Activated naive CD8-positive, alpha-beta T cell treated with anti-CD3 and anti-CD28 coated beads, Interleukin-2, amount 50 U/mL, for 16 hours (primary cell): Measurements from ENCODE around the gene HESX1.
A peak's percentile ranks its signal among the peaks of the same experiment; 100 is the strongest.

Source experiments
- DNase-seq: peaks from one replicate; pipeline ENCODE4 v3.0.0-alpha.2; 2020; ENCODE audit warnings: low read depth, low spot score

The HESX1 gene

GRCh38 chr3:57168151-57168550 lies 31.6 kb downstream of the HESX1 start:
- DNase-seq = no peak

- no peak for DNase-seq
Observed at GRCh38 chr3:57166660-57167059, 33.1 kb downstream of the HESX1 start.

- no peak for DNase-seq
Observed at GRCh38 chr3:57165641-57166040, 34.1 kb downstream of the HESX1 start.

- DNase-seq = peak; percentile 29
Observed at GRCh38 chr3:57164657-57165573, 34.9 kb downstream of the HESX1 start, which contains the start of gene IL17RD. TSS of gene IL17RD (minus strand) at chr3:57165353. CDS start at chr3:57165286, 67 bp downstream.

GRCh38 chr3:57164217-57164656 lies 35.5 kb downstream of the HESX1 start:
- no peak for DNase-seq

- DNase-seq = no peak
Observed at GRCh38 chr3:57163751-57164150, 36.0 kb downstream of the HESX1 start.

GRCh38 chr3:57161915-57162314 lies 37.9 kb downstream of the HESX1 start:
- DNase-seq = no peak

GRCh38 chr3:57160765-57161538 lies 38.8 kb downstream of the HESX1 start:
- no peak for DNase-seq

- no peak for DNase-seq
Observed at GRCh38 chr3:57160076-57160764, 39.6 kb downstream of the HESX1 start.

GRCh38 chr3:57158813-57159738 lies 40.7 kb downstream of the HESX1 start:
- no peak for DNase-seq

GRCh38 chr3:57158325-57158724 lies 41.5 kb downstream of the HESX1 start:
- no peak for DNase-seq

- DNase-seq = no peak
Observed at GRCh38 chr3:57157545-57157944, 42.2 kb downstream of the HESX1 start.

- DNase-seq = no peak
Observed at GRCh38 chr3:57155310-57155643, 44.5 kb downstream of the HESX1 start.

GRCh38 chr3:57154470-57155309 lies 45.1 kb downstream of the HESX1 start:
- no peak for DNase-seq

- no peak for DNase-seq
Observed at GRCh38 chr3:57152151-57153143, 47.3 kb downstream of the HESX1 start.

GRCh38 chr3:57151749-57152148 lies 48.0 kb downstream of the HESX1 start:
- DNase-seq = no peak

- no peak for DNase-seq
Observed at GRCh38 chr3:57151021-57151449, 48.7 kb downstream of the HESX1 start.

GRCh38 chr3:57150113-57150581 lies 49.6 kb downstream of the HESX1 start:
- no peak for DNase-seq
